Mesenteric fat pad (tissue), 1 donor: Measurements from ENCODE around the gene FEN1. TPM values are rescaled to one million over a fixed set of nuclear protein-coding genes. Genes with fewer than 3 reads are reported as not detected.
A peak's percentile ranks its signal among the peaks of the same experiment; 100 is the strongest.

Source experiments
- DNase-seq: peaks from one replicate; pipeline ENCODE4 v3.0.0-alpha.2; 2020; ENCODE audit warnings: low spot score
- total RNA-seq: library from RNA; stranded (reverse); fragmentation: NEBNext Ultra II Directional; extraction: Animal tissue kit (Norgen Biotek cat#: 25700); gene quantifications from one replicate; pipeline ENCODE4 v1.2.1, GENCODE V29; 2021
- donor health status: DM: yes; HTN: yes; CAD: no.

Gene FEN1
- total RNA-seq, 1 donor from 2014 or later: 8.0 TPM

- no peak for DNase-seq
Measured at GRCh38 chr11:61793829-61794204, 1.1 kb downstream of the FEN1 start.

GRCh38 chr11:61794579-61794978 is 1.9 kb downstream of the FEN1 start:
- DNase-seq: no peak

GRCh38 chr11:61795459-61795858 is 2.7 kb downstream of the FEN1 start:
- DNase-seq: no peak

- DNase-seq: no peak
Measured at GRCh38 chr11:61795876-61796526, 3.3 kb downstream of the FEN1 start.

GRCh38 chr11:61797263-61797944 is 4.7 kb downstream of the FEN1 start:
- no peak for DNase-seq

GRCh38 chr11:61799665-61800284 is 7.1 kb downstream of the FEN1 start:
- DNase-seq: no peak

GRCh38 chr11:61800331-61801281 is 7.9 kb downstream of the FEN1 start:
- no peak for DNase-seq

GRCh38 chr11:61802605-61803004 is 9.9 kb downstream of the FEN1 start:
- no peak for DNase-seq

- DNase-seq: no peak
Measured at GRCh38 chr11:61803889-61804647, 11.4 kb downstream of the FEN1 start.

GRCh38 chr11:61805146-61805545 is 12.4 kb downstream of the FEN1 start:
- DNase-seq: no peak

GRCh38 chr11:61806785-61807184 is 14.1 kb downstream of the FEN1 start:
- DNase-seq: no peak

- DNase-seq: no peak
Measured at GRCh38 chr11:61810671-61811175, 18.0 kb downstream of the FEN1 start.

GRCh38 chr11:61811831-61812230 is 19.1 kb downstream of the FEN1 start:
- DNase-seq: no peak

GRCh38 chr11:61812736-61813411 is 20.2 kb downstream of the FEN1 start:
- DNase-seq: no peak

- no peak for DNase-seq
Measured at GRCh38 chr11:61814247-61814957, 21.7 kb downstream of the FEN1 start.

GRCh38 chr11:61814958-61815789 is 22.5 kb downstream of the FEN1 start:
- DNase-seq: peak; percentile 99

- no peak for DNase-seq
Measured at GRCh38 chr11:61815790-61816735, 23.4 kb downstream of the FEN1 start.
